B cell (primary cell): ENCODE results near the gene TOMM70.

Experiments used
- EZH2 ChIP-seq: IDR thresholded peaks from 2 replicates; pipeline ENCODE4 v1.6.1; 2012; ENCODE audit warnings: borderline replicate concordance, low read depth, mild to moderate bottlenecking, moderate library complexity, low read length; ENCODE audit not compliant: insufficient read depth, poor library complexity, severe bottlenecking
- TF ChIP-seq, protein P1 (sequence below): fragments of 200-600 bp; IDR thresholded peaks from one replicate; pipeline ENCODE4 v1.8.0; 2022; ENCODE audit warnings: antibody characterized with exemption, mild to moderate bottlenecking

DNA sequence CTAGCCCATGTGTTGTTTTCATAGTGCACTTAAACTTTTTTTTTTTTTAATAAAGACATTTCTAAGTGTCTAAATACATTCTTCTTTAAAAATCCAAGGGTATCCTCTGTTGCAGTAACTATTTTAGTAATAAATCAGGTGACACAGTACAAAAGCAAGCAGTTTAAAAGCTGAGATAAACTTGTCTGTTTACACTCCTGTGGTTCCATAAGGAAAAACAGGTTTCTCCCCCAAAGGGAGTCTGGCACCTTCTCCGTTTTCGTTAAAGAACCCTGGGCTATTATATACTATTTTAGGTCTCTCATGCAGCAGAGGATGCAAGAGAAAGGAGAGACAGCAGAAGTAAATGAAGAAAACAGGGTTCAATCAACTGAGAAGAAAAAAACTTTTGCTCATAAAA, 48.3 kb upstream of the TOMM70 start:
- TF ChIP-seq, protein P1, sequence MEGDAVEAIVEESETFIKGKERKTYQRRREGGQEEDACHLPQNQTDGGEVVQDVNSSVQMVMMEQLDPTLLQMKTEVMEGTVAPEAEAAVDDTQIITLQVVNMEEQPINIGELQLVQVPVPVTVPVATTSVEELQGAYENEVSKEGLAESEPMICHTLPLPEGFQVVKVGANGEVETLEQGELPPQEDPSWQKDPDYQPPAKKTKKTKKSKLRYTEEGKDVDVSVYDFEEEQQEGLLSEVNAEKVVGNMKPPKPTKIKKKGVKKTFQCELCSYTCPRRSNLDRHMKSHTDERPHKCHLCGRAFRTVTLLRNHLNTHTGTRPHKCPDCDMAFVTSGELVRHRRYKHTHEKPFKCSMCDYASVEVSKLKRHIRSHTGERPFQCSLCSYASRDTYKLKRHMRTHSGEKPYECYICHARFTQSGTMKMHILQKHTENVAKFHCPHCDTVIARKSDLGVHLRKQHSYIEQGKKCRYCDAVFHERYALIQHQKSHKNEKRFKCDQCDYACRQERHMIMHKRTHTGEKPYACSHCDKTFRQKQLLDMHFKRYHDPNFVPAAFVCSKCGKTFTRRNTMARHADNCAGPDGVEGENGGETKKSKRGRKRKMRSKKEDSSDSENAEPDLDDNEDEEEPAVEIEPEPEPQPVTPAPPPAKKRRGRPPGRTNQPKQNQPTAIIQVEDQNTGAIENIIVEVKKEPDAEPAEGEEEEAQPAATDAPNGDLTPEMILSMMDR, result no peak
- TF ChIP-seq EZH2, result no peak
